ENCODE data around the gene HRCT1. TPM values are rescaled to one million over a fixed set of nuclear protein-coding genes. Genes with fewer than 3 reads are reported as not detected.

The HRCT1 gene
- total RNA-seq, 1 experiment from 2014 or later, result 6.0 TPM

DNA sequence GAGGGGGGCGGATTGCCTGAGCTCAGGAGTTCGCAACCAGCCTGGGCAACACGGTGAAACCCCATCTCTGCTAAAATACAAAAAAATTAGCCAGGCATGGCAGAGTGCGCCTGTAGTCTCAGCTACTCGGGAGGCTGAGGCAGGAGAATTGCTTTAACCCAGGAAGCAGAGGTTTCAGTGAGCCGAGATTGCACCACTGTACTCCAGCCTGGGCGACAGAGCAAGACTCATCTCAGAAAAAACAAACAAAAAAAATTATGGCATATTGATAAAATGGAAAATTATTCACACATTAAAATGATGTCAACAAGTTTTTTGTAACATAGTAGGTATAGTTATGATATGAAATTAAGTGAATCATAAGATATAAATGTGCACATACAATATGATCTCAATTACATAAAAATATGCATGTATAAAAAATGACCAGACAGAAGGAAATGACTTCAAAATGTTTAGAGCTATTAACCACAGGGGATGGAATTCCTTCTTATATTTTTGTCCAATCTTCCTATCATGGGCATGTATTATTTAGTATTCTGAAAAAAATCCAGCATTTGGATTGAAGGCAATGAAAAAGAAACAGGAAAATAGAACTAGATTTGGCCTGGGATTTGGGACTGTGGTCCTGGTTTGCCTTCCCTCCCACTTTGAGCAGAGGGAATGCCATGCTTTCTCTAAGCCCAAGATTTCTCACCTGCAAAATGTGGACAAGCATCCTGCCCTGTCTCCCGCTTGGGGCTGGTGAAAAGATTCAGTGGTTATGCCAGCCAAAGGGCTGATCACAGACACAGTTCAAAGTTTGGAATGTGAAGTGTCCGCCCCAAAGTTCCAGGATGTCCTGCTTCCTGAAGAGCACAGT is 22.8 kb downstream of the HRCT1 start:
- peaks cover 13% of the 10 kb centered on the region for H3K4me1 Mint-ChIP-seq (ENCODE audit: insufficient read depth, unreplicated experiment)
- ChIA-PET CTCF (interaction anchor here (0.6 to 1.3 kb wide), 2 partner anchors 19 to 174 kb away, joined by 3 read pairs; no protein-coding TSS in a partner anchor), POLR2A (interaction anchor here (1.1 kb wide), 1 partner anchor 24 kb away, joined by 3 read pairs; no protein-coding TSS in a partner anchor)
- no peak overlapping the region for H3K4me3 Mint-ChIP-seq (ENCODE audit: unreplicated experiment)
- H3K9me3 Mint-ChIP-seq (ENCODE audit: unreplicated experiment), result no peaks in the 10 kb centered on the region
- no TSS peak for BruUV-seq (replicated peaks)
- intact Hi-C loops (cut with micrococcal nuclease), result no loop called here
- TF ChIP-seq, protein P1, sequence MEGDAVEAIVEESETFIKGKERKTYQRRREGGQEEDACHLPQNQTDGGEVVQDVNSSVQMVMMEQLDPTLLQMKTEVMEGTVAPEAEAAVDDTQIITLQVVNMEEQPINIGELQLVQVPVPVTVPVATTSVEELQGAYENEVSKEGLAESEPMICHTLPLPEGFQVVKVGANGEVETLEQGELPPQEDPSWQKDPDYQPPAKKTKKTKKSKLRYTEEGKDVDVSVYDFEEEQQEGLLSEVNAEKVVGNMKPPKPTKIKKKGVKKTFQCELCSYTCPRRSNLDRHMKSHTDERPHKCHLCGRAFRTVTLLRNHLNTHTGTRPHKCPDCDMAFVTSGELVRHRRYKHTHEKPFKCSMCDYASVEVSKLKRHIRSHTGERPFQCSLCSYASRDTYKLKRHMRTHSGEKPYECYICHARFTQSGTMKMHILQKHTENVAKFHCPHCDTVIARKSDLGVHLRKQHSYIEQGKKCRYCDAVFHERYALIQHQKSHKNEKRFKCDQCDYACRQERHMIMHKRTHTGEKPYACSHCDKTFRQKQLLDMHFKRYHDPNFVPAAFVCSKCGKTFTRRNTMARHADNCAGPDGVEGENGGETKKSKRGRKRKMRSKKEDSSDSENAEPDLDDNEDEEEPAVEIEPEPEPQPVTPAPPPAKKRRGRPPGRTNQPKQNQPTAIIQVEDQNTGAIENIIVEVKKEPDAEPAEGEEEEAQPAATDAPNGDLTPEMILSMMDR (IDR thresholded peaks at IDR 0.05; ENCODE audit: unreplicated experiment), result no peak
- H3K27me3 Mint-ChIP-seq (ENCODE audit: insufficient read depth, unreplicated experiment), result no peaks in the 10 kb centered on the region
- H3K36me3 Mint-ChIP-seq (ENCODE audit: insufficient read depth, unreplicated experiment), result no peaks in the 10 kb centered on the region
- no peak for DNase-seq (ENCODE audit: unreplicated experiment)
- no peak overlapping the region for H3K27ac Mint-ChIP-seq (ENCODE audit: low read depth, unreplicated experiment)

- intact Hi-C loops (cut with micrococcal nuclease), result no loop called here
- Mint-ChIP-seq H3K27ac (ENCODE audit: low read depth, unreplicated experiment) (no peak overlapping the region), H3K36me3 (ENCODE audit: insufficient read depth, unreplicated experiment) (no peaks in the 10 kb centered on the region), H3K4me1 (ENCODE audit: insufficient read depth, unreplicated experiment) (peaks cover 10% of the 10 kb centered on the region), H3K27me3 (ENCODE audit: insufficient read depth, unreplicated experiment) (no peaks in the 10 kb centered on the region), H3K9me3 (ENCODE audit: unreplicated experiment) (no peaks in the 10 kb centered on the region), H3K4me3 (ENCODE audit: unreplicated experiment) (no peak overlapping the region)
- POLR2A ChIA-PET, result no interaction called here
- CTCF ChIA-PET, result interaction anchor here (0.6 kb wide), 2 partner anchors 90 to 478 kb away, joined by 3 read pairs; no protein-coding TSS in a partner anchor
- no peak for DNase-seq (ENCODE audit: unreplicated experiment)
- TF ChIP-seq, protein P1 (IDR thresholded peaks at IDR 0.05; ENCODE audit: unreplicated experiment), result no peak
- no TSS peak for BruUV-seq (replicated peaks)
Measured at GRCh38 chr9:35929453-35929718, 23.4 kb downstream of the HRCT1 start.

- intact Hi-C loops (cut with micrococcal nuclease), result no loop called here
- BruUV-seq (replicated peaks), result no TSS peak
- CTCF ChIA-PET, result interaction anchor here (1.0 kb wide), 1 partner anchor 140 kb away, joined by 4 read pairs; no protein-coding TSS in a partner anchor
Measured at GRCh38 chr9:35930521-35930920, 24.5 kb downstream of the HRCT1 start.

DNA sequence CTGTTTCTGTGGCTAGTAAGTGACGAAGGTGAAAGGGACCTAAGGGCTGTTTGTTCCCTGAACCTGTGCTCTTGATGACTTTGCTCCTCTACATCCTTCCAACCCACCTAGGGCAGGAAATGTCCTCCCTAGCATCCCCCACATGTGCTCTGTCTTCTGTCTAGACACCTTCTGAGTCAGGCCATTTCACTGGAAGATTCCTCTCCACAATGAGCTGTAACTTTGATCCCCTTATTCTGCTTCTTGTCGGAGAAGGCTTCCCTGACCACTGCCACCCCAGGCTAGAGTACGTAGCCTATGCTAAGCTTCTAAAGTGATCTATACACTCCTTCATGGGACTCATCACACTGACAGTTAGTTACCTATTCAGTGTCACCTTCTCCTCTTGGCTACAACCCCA is 25.0 kb downstream of the HRCT1 start:
- intact Hi-C loops (cut with micrococcal nuclease), result no loop called here
- no TSS peak for BruUV-seq (replicated peaks)
- ChIA-PET CTCF (interaction anchor here (0.6 to 1.1 kb wide), 3 partner anchors 25 to 140 kb away, joined by 4 to 6 read pairs (median 6); no protein-coding TSS in a partner anchor), POLR2A (no interaction called here)
- Mint-ChIP-seq H3K9me3 (ENCODE audit: unreplicated experiment) (no peaks in the 10 kb centered on the region), H3K4me3 (ENCODE audit: unreplicated experiment) (no peak overlapping the region), H3K27me3 (ENCODE audit: insufficient read depth, unreplicated experiment) (no peaks in the 10 kb centered on the region), H3K36me3 (ENCODE audit: insufficient read depth, unreplicated experiment) (no peaks in the 10 kb centered on the region), H3K27ac (ENCODE audit: low read depth, unreplicated experiment) (no peak overlapping the region), H3K4me1 (ENCODE audit: insufficient read depth, unreplicated experiment) (peaks cover 6% of the 10 kb centered on the region)
- DNase-seq (ENCODE audit: unreplicated experiment), result no peak
- TF ChIP-seq, protein P1 (IDR thresholded peaks at IDR 0.05; ENCODE audit: unreplicated experiment), result no peak

More at GRCh38 chr9:35930521-35930920, 24.5 kb downstream of the HRCT1 start:
- H3K4me3 Mint-ChIP-seq (ENCODE audit: unreplicated experiment), result no peak overlapping the region
- no peak overlapping the region for H3K27ac Mint-ChIP-seq (ENCODE audit: low read depth, unreplicated experiment)
- H3K27me3 Mint-ChIP-seq (ENCODE audit: insufficient read depth, unreplicated experiment), result no peaks in the 10 kb centered on the region
- TF ChIP-seq, protein P1 (IDR thresholded peaks at IDR 0.05; ENCODE audit: unreplicated experiment), result no peak
- H3K9me3 Mint-ChIP-seq (ENCODE audit: unreplicated experiment), result no peaks in the 10 kb centered on the region
- peaks cover 6% of the 10 kb centered on the region for H3K4me1 Mint-ChIP-seq (ENCODE audit: insufficient read depth, unreplicated experiment)
- POLR2A ChIA-PET, result interaction anchor here (0.7 to 1.0 kb wide), 2 partner anchors 23 to 89 kb away, joined by 3 to 4 read pairs; no protein-coding TSS in a partner anchor
- DNase-seq (ENCODE audit: unreplicated experiment), result no peak
- no peaks in the 10 kb centered on the region for H3K36me3 Mint-ChIP-seq (ENCODE audit: insufficient read depth, unreplicated experiment)
